PFSK-1 (cell line): ENCODE measurements around the gene CCDC33.

ENCODE experiments used
- FOXP2 ChIP-seq: optimal IDR thresholded peaks from 2 replicates; pipeline ENCODE3; 2011; ENCODE audit warnings: borderline replicate concordance, control low read depth, inconsistent platforms; ENCODE audit not compliant: insufficient read depth; ENCODE audit errors: extremely low read length, extremely low read depth
- POLR2AphosphoS5 ChIP-seq: IDR thresholded peaks from 2 replicates; pipeline ENCODE4 v1.6.1; 2012; ENCODE audit warnings: low read depth, mild to moderate bottlenecking, control low read depth, low read length, moderate library complexity
- SIN3A ChIP-seq: IDR thresholded peaks from 2 replicates; pipeline ENCODE4 v1.6.1; 2012; ENCODE audit warnings: mild to moderate bottlenecking, low read length, moderate library complexity, borderline replicate concordance; ENCODE audit not compliant: insufficient read depth
- TAF1 ChIP-seq: IDR thresholded peaks from 2 replicates; pipeline ENCODE4 v1.6.1; 2012; ENCODE audit warnings: low read length, control low read depth, borderline replicate concordance; ENCODE audit not compliant: insufficient read depth
- TF ChIP-seq, protein P1 (sequence below), 2 experiments: IDR thresholded peaks; 2 replicates each; pipeline versions ENCODE4 v1.6.1 to v1.8.0; 2011 to 2012; ENCODE audit warnings: low read depth in 2 of 2, low read length in 2 of 2, control low read depth in 1 of 2, inconsistent platforms in 1 of 2, mild to moderate bottlenecking in 1 of 2, moderate library complexity in 1 of 2; ENCODE audit not compliant: insufficient read depth in 1 of 2

Gene CCDC33

GRCh38 chr15:74349241-74349778 is 113.2 kb downstream of the CCDC33 start:
- TF ChIP-seq, protein P1, sequence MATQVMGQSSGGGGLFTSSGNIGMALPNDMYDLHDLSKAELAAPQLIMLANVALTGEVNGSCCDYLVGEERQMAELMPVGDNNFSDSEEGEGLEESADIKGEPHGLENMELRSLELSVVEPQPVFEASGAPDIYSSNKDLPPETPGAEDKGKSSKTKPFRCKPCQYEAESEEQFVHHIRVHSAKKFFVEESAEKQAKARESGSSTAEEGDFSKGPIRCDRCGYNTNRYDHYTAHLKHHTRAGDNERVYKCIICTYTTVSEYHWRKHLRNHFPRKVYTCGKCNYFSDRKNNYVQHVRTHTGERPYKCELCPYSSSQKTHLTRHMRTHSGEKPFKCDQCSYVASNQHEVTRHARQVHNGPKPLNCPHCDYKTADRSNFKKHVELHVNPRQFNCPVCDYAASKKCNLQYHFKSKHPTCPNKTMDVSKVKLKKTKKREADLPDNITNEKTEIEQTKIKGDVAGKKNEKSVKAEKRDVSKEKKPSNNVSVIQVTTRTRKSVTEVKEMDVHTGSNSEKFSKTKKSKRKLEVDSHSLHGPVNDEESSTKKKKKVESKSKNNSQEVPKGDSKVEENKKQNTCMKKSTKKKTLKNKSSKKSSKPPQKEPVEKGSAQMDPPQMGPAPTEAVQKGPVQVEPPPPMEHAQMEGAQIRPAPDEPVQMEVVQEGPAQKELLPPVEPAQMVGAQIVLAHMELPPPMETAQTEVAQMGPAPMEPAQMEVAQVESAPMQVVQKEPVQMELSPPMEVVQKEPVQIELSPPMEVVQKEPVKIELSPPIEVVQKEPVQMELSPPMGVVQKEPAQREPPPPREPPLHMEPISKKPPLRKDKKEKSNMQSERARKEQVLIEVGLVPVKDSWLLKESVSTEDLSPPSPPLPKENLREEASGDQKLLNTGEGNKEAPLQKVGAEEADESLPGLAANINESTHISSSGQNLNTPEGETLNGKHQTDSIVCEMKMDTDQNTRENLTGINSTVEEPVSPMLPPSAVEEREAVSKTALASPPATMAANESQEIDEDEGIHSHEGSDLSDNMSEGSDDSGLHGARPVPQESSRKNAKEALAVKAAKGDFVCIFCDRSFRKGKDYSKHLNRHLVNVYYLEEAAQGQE (IDR thresholded peaks at IDR 0.05; ENCODE audit: insufficient read depth in 1 of 2, low read depth in 2 of 2, low read length in 2 of 2): no peak
- TF ChIP-seq TAF1 (no peak), FOXP2 (no peak), POLR2AphosphoS5 (no peak), SIN3A (no peak)

DNA sequence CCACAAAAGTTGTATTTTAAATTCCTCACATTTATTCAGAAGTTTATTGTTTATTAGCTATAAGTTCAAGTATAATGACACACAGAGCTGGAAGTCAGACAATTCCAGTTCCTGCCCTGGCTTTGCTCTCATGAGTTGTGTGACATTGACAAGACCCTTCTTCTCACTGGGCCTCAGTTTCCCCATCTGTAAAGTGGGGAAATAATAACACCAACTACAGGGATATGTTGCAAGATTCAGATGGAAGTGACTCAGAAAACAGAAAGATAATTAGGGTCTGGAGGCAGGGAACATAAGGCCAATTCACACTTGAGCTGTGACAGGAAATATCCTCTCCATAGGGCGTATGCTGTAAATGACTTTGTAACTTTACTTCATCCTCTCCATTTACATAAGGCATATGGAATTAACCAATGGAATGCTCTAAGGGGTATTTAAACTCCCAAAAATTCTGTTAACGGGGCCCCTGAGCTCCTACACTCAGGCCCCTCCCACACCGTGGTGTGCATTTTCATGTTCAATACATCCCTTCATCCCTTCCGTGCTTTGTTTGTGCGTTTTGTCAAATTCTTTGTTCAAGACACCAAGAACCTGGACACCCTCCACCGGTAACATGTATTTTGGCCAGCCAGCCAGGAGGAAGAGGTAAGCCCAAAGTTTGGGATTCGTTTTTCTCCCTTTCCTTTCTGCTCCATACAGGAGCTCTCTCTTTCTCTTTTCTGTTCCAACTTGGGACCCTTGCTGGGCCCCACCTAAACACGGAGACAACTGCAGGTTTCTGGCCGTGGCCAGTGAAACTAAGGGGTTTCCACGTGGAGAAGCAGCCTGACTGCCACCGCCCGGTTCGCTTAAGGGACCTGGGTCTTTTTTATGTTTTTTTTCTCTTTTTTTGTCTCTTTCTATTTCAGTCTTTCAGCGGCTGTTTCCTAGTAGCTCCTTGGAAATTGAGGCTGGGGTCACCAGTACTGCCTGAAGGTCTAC is 114.5 kb downstream of the CCDC33 start:
- no peak for TF ChIP-seq SIN3A
- TF ChIP-seq TAF1: no peak
- TF ChIP-seq FOXP2: no peak
- TF ChIP-seq, protein P1 (IDR thresholded peaks at IDR 0.05; ENCODE audit: insufficient read depth in 1 of 2, low read depth in 2 of 2, low read length in 2 of 2): no peak
- no peak for TF ChIP-seq POLR2AphosphoS5

DNA sequence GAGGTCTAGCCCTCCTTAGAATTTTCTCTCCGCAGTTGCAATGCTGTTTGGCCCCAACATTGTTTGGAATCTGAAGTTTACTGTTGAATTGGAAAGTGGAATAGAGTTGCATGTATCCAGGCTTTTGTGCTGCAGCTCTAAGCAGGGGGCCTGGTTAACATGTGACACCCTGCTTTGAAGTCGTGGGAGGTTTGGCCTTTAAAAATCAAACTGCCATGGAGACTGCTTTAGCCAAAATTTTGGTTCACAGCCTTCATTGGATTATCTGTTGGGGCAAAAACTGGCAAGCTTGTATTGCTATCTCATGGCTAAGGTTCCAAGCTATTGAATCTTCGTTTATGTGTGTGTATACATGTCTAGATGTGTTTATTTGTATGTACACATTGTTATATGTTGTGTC is 115.5 kb downstream of the CCDC33 start:
- TF ChIP-seq POLR2AphosphoS5 (no peak), SIN3A (no peak), FOXP2 (no peak), TAF1 (no peak)
- TF ChIP-seq, protein P1 (IDR thresholded peaks at IDR 0.05; ENCODE audit: insufficient read depth in 1 of 2, low read depth in 2 of 2, low read length in 2 of 2): no peak

DNA sequence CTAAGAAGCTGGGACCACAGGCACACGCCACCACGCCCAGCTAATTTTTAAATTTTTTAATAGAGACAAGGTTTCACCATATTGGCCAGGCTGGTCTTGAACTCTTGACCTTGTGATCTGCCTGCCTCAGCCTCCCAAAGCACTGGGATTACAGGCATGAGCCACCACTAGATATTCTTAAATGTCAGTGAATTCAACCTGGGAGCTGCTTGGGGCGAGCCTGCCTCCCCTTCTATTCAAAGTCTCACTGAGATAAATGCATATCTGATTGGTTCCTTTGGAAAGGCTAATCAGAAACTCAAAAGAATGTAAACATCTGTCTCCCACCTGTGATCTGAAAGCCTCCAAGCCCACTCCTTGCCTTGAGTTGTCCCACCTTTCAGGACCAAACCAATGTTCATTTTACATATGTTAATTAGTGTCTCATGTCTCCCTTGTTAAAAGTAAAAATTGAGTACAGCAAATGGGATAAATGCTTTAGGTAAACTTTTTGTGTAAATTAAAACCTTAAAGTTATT is 116.3 kb downstream of the CCDC33 start:
- TF ChIP-seq, protein P1 (IDR thresholded peaks at IDR 0.05; ENCODE audit: insufficient read depth in 1 of 2, low read depth in 2 of 2, low read length in 2 of 2): no peak
- TF ChIP-seq SIN3A (no peak), FOXP2 (no peak), POLR2AphosphoS5 (no peak), TAF1 (no peak)
